HG03135 (cell line): ENCODE data around the gene TTC23.
"Not testable (repeated sequence)": the region's sequence is repeated elsewhere in the genome, so short reads cannot be mapped to it uniquely, and the experiment has no call there.

Experiments used
- ATAC-seq: cut with Tn5 transposase; IDR thresholded peaks from one replicate; pipeline ENCODE4 v1.9.1; 2021; ENCODE audit warnings: mild to moderate bottlenecking, moderate library complexity; ENCODE audit not compliant: unreplicated experiment

Gene TTC23

DNA sequence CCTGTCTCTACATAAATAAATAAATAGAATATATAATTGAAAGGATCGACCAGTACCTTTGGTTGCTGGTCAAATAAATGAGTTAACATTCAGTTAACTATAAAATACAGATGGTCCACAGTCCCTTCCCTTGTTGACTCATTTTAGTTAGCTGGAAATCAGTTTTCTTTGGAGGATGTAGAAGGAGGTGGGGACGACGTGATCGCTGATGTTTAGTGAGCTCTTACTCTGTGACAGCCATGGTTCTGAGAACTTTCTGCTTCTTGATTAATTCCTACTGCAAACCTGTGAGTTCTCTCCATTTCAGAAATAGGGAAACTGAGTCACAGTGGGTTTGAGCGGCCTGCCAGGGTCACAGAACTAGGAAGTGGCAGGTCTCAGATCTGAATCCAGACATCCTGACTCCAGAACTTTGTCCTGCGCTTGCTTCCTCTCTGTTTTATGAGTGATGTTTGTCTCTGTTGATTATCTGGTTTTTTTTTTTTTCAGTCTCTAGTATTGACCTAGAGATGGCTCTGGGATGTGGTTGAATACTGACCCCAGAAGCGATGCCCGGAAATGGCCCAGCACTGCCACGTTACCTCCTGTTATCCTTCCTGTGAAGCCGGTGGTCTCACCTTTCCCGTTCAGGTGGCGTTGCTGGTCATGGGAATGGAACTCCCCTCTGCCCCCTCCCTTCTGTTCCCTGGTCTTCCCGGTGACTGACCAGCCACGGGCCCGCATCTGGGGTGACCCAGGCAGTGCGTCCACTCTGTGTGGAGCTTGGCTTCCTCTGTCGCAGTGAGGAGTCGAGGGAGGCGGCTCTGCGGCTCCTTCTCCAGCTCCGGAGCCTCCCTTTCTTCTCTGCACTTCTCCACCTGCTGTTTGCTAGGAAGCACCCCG lies 126.3 kb downstream of the TTC23 start:
- ATAC-seq = no peak

DNA sequence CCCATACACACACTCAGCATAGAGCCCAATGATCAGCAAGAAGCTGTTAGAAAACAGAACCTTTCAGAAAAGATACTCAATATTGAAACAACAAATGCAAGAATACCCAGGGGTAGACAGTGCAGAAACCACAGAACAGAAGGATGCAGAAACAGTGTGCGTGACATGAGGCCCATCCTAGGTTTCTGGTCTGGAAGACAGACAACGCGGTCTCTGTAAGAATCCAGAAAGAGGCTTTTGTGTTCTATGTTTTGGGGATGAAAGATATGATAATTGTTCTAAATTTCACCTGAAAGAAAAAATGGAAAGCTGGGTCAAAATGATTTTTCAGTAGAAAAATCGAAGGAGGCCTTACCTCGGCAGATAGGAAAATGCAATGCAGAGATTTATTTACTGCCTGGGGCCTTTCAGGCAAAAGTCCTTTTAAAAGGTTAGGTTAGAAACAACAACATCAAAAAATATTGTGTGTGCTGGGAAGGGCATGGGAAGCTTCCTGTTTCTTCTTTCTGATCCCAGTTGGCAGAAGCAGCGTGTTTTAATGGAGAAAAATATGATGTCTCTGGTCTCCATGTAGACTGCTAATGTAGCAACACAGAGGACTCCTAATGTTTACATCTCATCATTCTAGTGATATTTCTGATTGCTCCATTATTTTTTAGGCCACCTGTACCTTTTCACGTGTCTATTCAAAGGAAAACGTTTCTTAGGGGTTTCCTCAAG lies 127.5 kb downstream of the TTC23 start:
- ATAC-seq = no peak

GRCh38 chr15:99121207-99121606 lies 128.2 kb downstream of the TTC23 start:
- ATAC-seq = no peak

GRCh38 chr15:99120050-99120777 lies 129.2 kb downstream of the TTC23 start:
- ATAC-seq = no peak

GRCh38 chr15:99118801-99119546 lies 130.4 kb downstream of the TTC23 start:
- no peak for ATAC-seq

DNA sequence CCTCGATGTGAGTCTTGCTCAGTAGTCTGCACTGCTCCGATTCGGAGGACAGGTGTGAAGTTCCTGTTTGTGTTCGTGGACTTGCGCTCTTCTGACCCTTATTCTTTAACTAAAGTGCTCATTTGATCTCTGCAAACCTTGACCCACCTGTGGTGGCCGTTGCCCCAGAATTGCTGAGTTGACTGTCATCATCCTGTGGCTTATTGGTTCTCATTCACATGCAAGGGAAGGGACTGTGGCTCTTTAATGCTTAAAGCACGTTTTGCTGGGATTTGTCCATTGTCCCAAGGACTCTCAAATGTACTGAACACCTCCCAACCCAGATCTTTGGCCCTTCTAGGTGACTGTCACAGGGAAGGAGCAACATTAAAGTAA lies 131.1 kb downstream of the TTC23 start:
- no peak for ATAC-seq

- no peak for ATAC-seq
These were observed 131.7 kb downstream of the TTC23 start for GRCh38 chr15:99117563-99118257.

DNA sequence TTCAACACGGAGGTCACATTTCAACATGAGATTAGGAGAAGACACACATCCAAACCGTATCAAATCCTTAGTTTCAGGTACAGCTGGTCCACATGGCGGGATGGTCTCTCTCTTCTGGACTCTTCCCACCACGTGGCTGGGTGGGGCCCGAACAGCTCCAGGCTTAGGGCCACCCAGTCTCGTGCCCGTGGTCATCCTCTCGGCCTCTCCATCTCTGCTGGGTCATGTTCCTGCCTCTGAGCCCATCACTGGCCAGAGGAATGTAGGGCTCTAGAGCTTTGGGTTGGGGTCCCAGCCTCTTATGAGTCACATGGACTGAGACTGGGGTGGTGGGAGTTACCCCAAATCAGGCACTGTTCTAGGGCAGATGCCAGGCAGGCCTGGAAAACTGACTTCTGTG lies 132.3 kb downstream of the TTC23 start:
- ATAC-seq = no peak

GRCh38 chr15:99115300-99116215 lies 133.8 kb downstream of the TTC23 start:
- no peak for ATAC-seq

- ATAC-seq = no peak
These were observed 134.7 kb downstream of the TTC23 start for GRCh38 chr15:99114511-99115299.

- ATAC-seq = no peak
These were observed 135.7 kb downstream of the TTC23 start for GRCh38 chr15:99113547-99114271.

DNA sequence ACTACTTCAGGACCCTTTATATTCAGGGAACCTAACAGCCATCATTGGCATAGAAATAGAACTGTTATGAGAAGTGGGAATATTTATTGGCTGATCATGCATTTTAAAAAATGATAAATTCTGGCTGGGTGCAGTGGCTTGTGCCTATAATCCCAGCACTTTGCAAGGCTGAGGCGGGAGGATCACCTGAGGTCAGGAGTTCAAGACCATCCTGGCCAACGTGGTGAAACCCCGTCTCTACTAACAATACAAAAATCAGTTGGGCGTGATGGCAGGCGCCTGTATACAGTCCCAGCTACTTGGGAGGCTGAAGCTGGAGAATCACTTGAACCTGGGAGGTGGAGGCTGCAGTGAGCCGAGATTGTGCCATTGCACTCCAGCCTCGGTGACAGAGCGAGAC lies 137.7 kb downstream of the TTC23 start:
- not testable (repeated sequence) for ATAC-seq

- no peak for ATAC-seq
These were observed 138.6 kb downstream of the TTC23 start for GRCh38 chr15:99110581-99111320.

DNA sequence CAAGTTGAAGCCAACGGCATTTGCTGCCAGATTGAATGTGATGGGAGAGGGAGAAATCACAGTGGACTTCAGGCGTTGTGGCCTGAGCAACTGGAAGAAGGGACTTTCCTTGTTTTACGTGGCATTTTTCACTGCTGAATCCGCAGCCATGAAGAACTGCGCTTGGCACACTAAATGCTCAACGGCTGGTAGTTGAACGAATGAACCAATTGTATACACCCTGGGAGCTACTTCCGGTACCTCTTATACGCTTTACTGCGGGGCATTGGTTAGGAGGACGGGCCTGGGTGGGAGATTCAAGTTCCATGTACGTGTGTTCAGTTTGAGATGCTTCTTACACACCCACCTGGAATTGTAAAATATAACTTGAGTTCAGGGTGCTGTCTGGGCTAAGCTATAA lies 139.3 kb downstream of the TTC23 start:
- ATAC-seq = no peak

DNA sequence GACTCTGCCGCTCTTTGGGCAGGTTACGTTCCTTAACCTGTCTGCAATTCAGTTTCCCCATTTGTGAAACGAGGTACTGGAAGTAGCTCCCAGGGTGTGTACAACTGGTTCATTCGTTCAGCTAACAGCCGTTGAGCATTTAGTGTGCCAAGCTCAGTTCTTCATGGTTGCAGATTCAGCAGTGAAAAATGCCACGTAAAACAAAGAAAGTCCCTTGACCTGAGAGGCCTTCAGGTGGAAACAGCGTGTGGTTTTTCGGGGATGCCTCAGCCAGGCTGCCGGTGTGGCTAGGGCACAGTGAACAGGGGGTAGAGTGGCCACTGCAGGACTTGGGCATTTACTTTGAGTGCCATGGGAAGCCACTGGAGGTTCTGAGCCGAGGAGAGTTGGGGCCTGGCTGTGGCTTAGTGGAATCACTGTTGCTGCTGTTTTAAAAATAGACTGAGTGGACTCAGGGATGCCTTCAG lies 139.8 kb downstream of the TTC23 start:
- no peak for ATAC-seq

- no peak for ATAC-seq
These were observed 140.4 kb downstream of the TTC23 start for GRCh38 chr15:99108993-99109392.
